GM19328 (cell line): ENCODE data around the gene SYTL4.

Experiments used
- ATAC-seq: cut with Tn5 transposase; IDR thresholded peaks from one replicate; pipeline ENCODE4 v1.9.1; 2021; ENCODE audit warnings: mild to moderate bottlenecking, moderate library complexity; ENCODE audit not compliant: unreplicated experiment

SYTL4 gene

GRCh38 chrX:100649550-100650356 lies 82.2 kb downstream of the SYTL4 start:
- ATAC-seq = no peak

GRCh38 chrX:100648458-100649417 lies 83.2 kb downstream of the SYTL4 start:
- ATAC-seq = no peak

DNA sequence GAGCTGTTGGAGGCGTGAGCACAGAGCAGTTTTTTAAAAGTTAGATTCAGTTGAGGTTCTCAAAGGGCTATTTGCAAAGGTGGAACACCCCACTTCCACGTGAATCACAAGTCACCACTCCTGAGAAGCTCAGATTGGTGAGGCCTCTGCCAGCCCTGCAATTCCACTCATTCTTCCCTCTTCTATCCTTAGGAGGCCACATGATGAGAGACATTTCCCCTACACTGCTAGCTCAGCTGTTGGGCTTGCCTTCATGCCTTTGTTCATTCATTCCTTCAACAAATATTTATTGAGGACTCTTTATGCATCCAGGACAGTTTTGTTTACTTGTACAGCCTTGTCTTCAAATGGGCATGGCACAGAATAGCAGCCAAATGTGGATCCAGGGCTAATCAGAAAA lies 84.2 kb downstream of the SYTL4 start:
- ATAC-seq = no peak

- no peak for ATAC-seq
These were observed 84.8 kb downstream of the SYTL4 start for GRCh38 chrX:100647095-100647494.

GRCh38 chrX:100645106-100645505 lies 86.8 kb downstream of the SYTL4 start:
- no peak for ATAC-seq

- no peak for ATAC-seq
These were observed 87.7 kb downstream of the SYTL4 start, which contains the start of gene SRPX2 for GRCh38 chrX:100643956-100644860. TSS of gene SRPX2 (plus strand) at chrX:100644199. CDS start at chrX:100646323, 2,124 bp downstream.

DNA sequence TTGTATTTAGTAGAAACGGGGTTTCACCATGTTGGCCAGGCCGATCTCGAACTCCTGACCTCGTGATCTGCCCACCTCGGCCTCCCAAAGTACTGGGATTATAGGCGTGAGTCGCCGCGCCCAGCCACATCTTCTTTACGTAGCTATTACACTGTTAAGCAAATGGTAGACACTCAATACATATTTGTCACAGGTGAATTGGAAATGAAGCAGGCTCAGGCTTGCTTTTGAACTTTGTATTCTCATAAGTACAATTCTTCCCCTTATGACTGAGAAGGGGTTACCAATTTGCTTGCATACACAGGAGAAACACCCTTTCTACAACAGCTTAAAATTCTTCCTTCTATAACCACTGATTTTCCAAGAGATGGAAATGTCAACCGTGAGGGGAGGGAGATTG lies 88.7 kb downstream of the SYTL4 start:
- ATAC-seq = no peak

DNA sequence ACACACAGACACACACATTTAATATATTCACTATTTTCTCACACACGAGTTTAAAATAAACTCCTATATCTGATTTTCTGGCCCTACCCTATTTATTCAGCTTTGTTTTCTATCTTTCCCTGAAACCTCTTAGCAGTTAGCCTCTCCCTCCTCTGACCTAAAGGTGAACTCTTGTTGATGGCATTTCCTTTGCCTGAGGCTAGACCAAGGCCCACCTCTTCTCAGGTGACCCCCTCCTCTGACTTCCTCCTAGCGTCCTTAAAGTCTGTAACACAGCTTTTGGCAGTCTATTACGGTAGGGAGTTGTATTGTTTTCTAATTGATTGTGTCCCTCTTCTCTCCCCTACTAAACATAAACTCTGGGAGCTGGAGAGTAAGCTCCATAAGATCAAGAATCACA lies 89.6 kb downstream of the SYTL4 start:
- ATAC-seq = no peak

- no peak for ATAC-seq
These were observed 95.5 kb downstream of the SYTL4 start, which contains the start of gene TSPAN6 for GRCh38 chrX:100636321-100636991. TSS of gene TSPAN6 (minus strand) at chrX:100636806. CDS start at chrX:100636694, 112 bp downstream.

DNA sequence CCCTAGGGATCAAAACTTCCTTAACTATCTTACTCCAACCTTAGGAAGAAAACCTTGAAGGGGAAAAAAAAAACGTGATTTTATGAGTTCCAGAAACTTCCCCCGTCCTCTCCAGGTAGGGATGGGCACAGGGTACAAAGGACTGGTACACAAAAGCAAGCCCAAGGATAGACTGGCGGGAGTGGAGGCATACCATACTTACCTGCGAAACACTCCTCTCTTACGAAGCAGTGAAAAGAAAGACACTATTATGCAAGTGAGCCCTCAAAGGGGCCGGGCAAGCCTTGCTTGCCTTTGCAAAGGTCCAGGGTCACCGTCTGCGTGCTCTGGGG lies 96.0 kb downstream of the SYTL4 start:
- no peak for ATAC-seq

- no peak for ATAC-seq
These were observed 96.9 kb downstream of the SYTL4 start for GRCh38 chrX:100635040-100635439.

- peak; percentile 94 for ATAC-seq
These were observed 105.9 kb downstream of the SYTL4 start for GRCh38 chrX:100625985-100626491.
